GM10847 (cell line): ENCODE measurements around the gene UBAC2.

Experiments used
- POLR2A ChIP-seq: IDR thresholded peaks from 2 replicates; pipeline ENCODE4 v1.6.1; 2011; ENCODE audit not compliant: insufficient read length; ENCODE audit errors: extremely low read depth

The UBAC2 gene

DNA sequence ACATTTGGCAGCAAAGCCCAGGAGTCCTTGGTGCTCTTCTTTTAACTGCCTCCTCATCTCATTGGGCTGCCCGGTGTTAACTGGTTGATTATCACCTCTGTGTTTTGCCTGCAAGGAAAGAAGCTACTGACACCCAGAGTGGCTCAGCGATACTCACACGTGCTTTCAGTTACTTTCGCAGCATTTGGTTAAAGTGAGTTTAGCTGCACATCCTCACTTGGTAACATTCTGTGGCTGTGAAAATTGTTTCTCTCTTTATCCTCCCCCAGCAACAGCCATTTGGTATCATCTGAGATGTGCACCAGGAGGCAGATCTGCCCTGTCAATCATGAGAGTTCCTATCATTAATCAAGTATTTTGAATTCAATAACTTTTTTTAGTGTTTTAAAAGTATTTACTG, 151.1 kb downstream of the UBAC2 start:
- no peak for TF ChIP-seq POLR2A

DNA sequence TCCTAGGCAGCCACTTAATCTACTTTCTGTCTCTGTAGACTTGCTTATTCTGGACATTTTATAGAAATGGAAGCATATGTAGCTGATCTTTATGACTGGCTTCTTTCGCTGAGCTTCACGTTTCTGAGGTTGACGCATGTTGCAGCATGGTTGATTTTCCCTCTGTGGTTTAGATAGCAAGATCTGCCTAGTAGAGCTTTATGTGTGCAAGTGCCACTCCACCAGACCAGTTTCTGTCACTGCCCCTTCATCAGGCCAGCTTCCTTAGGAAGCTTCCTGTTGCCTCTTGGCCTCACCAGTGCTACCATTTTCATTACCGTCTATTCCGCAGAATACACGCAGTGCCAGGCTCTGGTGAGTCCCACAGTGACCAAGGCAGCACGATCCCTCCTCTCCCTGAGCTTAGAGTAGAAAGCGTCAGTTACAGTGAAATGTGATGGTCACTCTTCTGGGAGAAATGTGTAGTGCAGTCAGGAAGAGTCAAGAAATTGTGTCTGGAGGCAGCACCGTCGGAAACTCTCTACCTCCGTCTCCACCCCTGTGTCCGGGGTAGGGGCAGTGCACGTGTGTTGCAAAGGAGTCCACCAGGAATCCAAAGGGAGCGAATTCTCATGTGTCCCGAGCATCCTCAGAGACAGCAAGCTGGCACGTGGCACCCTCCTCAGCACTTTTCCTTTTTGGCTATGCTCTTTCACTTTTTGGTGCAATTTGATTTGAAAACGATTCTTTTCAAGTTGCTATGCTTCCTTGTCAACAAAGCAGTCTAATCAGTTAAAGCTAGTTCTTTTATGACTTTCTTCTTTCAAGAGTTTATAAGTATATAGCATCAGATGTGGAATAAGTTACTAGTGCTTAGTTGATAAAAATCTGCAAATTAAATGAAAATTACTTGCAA, 151.9 kb downstream of the UBAC2 start:
- TF ChIP-seq POLR2A: no peak

- no peak for TF ChIP-seq POLR2A
Observed at GRCh38 chr13:99353246-99353600, 152.6 kb downstream of the UBAC2 start.

- no peak for TF ChIP-seq POLR2A
Observed at GRCh38 chr13:99353836-99354235, 153.2 kb downstream of the UBAC2 start.

DNA sequence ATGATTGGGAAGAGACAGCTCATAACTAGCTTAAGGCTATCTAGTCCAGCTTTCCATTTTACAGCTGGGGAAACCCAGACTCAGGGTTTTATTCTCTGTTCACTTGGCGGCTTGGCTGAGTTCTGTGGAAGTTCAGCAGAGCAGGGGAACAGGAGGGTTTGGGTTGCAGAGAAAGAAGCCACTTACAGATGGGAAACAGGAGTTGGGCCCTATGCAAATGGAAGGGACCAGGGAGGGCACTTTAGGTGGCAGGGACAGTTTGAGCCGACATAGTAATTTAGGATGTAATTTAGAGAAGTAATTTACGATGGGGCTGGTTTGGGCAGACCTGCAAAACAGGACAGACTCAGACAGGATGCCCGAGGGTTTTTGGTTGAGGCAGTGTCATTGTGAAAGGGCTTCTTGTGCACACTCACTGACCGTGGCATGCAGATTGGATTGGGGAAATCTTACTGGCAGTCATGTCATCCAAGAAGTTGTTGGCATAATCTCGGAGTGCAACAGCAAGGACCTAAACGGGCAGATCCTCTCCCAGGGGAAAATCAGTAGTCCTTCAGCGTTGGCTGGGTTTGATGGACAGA, 153.8 kb downstream of the UBAC2 start:
- TF ChIP-seq POLR2A: no peak

DNA sequence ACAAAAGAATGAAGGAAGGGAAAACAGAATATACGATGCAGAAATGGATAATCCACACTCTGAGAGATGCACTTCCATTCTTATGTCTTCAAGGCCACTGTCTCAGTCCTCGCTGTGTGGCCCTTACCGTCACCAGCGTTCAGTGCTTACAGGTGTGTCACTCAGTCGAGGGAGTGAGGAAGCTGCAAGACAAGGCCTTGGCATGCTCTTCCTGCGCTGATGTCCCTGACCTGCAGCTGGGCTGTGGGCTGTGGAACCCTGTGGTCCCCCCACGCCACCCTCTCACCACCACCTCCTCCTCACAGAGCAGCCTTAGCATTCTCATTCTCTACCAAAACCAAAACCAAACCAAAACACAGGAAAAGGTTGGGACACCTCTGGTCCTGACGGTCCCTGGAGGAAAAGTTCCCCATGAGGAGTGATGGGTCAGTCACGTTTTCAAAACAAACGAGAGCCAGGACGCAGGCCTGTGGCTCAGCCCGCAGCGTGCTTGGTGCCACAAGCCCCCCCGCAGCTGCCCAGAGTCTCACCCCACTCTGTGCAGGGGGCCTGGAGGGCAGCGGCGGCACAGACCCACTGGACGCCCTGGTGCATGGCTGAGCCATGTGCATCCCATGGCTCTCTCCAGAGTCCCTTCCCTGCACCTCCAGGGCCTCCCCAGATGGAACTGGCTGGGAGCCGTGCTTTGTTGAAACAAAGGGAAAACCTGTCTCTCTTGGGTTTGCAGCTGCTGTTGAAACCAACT, 154.8 kb downstream of the UBAC2 start:
- TF ChIP-seq POLR2A: no peak

DNA sequence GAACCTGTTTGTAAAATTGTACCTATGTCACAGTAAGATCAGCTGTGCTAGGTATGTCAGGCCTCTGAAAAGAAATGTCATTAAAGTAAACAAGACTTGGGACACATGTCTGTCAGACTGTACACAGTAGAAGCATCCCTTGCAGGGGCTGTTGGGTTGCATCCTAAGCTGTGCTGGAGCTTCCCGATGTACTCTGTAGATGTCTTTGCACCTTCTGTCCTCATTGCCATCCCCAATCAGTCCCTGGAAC, 155.3 kb downstream of the UBAC2 start:
- no peak for TF ChIP-seq POLR2A

DNA sequence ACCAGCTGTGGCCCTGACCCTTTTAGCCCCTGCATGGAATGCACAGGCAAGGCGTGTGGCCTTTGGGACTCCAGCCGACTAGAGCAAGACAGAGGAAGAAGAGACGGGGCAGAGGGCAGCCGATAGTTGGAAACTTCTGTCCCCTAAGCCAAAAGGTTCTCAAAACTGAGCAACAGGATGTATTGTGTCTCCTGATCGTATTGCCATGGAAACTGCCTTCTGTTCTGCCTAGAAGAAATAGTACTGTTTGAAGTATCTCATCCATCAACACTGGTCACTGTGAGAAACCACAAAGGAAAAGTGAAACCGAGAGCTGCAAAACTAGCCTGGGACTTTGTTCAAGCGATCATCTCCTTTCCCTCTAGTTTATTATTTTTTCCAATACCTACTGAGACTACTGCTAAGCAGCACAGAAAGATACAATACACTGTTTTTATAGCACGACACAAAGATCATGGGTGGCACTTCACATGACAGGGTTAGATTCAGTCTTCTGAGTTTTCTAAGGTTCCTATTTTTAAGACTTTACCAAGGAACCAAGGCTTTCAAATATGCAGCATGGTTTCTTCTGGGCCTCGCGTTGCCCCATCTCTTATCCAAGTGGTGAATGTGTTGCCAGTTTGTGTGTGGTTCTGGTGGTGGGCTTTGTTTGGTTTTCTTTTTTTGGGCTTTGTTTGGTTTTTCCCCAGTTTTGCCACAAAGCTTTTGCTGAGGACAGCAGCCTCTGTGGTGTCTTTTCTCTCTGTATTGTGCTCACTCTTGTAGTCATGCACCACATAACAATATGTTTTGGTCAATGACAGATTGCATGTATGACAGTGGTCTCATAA, 155.8 kb downstream of the UBAC2 start:
- TF ChIP-seq POLR2A: no peak

- no peak for TF ChIP-seq POLR2A
Observed at GRCh38 chr13:99357131-99357596, 156.5 kb downstream of the UBAC2 start.

DNA sequence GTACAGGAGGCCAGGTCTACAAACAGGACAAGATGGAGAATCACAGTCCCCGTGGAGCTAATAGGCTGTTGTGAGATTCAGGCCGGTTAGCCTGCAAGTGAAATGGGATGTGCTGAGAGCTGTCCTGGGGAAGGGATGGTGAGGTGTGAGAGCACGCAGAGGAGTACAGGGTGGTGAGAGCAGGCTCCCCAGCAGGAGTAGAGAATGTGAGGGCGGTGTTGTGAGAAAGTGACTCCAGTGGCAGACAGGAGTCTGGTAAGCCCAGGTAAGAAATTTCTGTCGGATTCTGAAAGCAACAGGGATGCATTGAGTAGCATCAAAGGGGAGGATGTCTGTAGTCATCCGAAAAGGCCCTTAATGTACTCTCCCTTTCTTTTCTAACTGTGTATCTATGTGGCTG, 157.3 kb downstream of the UBAC2 start:
- no peak for TF ChIP-seq POLR2A

DNA sequence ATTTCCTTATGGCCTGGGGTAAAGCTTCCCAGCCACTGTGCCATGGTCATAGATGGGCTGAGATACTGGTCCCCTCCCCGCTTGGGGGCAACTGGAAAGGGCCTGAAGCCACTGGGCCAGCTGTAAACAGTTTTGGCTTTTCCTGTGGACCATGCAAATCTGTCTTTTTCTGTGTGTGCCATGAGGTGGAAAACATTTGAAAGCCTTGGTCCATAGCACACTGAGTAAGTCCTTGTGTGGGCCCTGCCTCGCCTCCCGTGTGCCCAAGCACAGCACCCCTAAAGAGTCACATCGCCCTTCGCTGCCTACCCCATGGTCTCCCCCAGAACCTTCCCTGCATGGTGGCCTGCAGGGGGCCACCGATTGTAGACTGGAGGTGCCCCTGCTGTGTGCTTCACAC, 158.9 kb downstream of the UBAC2 start:
- no peak for TF ChIP-seq POLR2A

DNA sequence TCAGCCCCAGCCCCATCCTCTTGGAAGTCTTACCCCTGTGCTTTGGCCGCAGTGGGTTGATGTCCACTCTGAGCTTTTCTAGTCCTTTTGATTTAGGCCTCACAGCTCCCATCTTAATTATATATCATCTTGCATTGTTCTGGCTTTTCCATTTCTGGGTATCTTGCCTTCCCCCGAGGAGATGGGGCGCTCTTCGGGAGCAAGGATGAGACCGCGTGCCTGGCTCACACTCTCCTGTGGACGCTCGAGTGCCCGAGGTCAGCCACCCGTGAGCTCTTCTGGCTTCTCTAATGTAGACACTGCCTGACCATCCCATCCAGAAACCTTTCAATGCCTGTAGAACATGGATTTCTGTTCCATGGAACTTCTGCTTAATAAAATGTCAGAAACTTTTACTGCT, 160.0 kb downstream of the UBAC2 start:
- TF ChIP-seq POLR2A: no peak

- TF ChIP-seq POLR2A: no peak
Observed at GRCh38 chr13:99361197-99361596, 160.5 kb downstream of the UBAC2 start.

GRCh38 chr13:99362362-99362761, 161.7 kb downstream of the UBAC2 start:
- no peak for TF ChIP-seq POLR2A

DNA sequence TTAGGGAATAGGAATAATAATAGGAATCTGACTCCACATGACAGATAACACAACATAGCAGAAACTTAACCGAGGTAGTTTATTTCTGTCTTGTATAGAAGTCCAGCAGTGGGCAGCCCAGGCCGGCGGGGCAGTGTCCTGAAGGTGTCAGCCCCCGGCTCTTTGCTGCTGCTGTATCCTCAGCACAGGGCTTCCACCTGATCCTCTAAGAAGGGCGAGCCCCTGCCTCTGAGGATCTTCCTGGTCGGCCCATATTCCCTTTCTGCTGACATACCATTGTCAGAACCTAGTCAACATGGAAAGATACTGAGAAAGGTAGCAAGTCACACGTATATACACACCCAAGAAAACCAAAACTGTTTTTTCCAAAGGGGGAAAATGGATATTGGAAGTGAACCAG, 162.7 kb downstream of the UBAC2 start:
- no peak for TF ChIP-seq POLR2A
